ENCODE measurements around the gene RPL27A.

- TF ChIP-seq REPIN1 (tag by site-specific recombination; IDR thresholded peaks at IDR 0.05; ENCODE audit: low read depth) (no peak), ZNF560 (tag by site-specific recombination; IDR thresholded peaks at IDR 0.05; ENCODE audit: borderline replicate concordance) (no peak), CTCF (tag by site-specific recombination; IDR thresholded peaks at IDR 0.05) (no peak), ZNF629 (tag by site-specific recombination; IDR thresholded peaks at IDR 0.05) (no peak), OVOL3 (tag by site-specific recombination; IDR thresholded peaks at IDR 0.05) (no peak), TCF7L2 (IDR thresholded peaks at IDR 0.05; ENCODE audit: borderline replicate concordance, low read depth, low read length) (no peak)
Measured at GRCh38 chr11:8723711-8724110, 41.1 kb downstream of the RPL27A start.
